H9 (cell line): ENCODE data around the gene ACP4. TPM values are rescaled to one million over a fixed set of nuclear protein-coding genes. Genes with fewer than 3 reads are reported as not detected.
A peak's percentile ranks its signal among the peaks of the same experiment; 100 is the strongest.
"Not testable (repeated sequence)": the region's sequence is repeated elsewhere in the genome, so short reads cannot be mapped to it uniquely, and the experiment has no call there.

Experiments used
- DNase-seq: peaks from one replicate; pipeline ENCODE4 v3.0.0-alpha.2; 2017
- H2AFZ ChIP-seq: one replicate; pipeline ENCODE4 v1.6.1; 2013; ENCODE audit warnings: mild to moderate bottlenecking, low read length, control low read depth, moderate library complexity
- H2AK5ac ChIP-seq: 2 replicates; pipeline ENCODE4 v1.6.1; 2013; ENCODE audit warnings: low read length, control low read depth, mixed read lengths; ENCODE audit not compliant: insufficient read length
- H2BK120ac ChIP-seq: one replicate; pipeline ENCODE4 v1.6.1; 2013; ENCODE audit warnings: low read depth, mild to moderate bottlenecking, low read length, control low read depth, inconsistent platforms; ENCODE audit not compliant: poor library complexity, severe bottlenecking
- H2BK12ac ChIP-seq: 2 replicates; pipeline ENCODE4 v1.6.1; 2013; ENCODE audit warnings: low read length, control low read depth, mixed read lengths, low read depth; ENCODE audit not compliant: insufficient read length
- H2BK15ac ChIP-seq: 2 replicates; pipeline ENCODE4 v1.6.1; 2013; ENCODE audit warnings: low read depth, low read length, control low read depth
- H2BK20ac ChIP-seq: one replicate; pipeline ENCODE4 v1.6.1; 2013; ENCODE audit warnings: low read depth, mild to moderate bottlenecking, low read length, control low read depth, inconsistent platforms; ENCODE audit not compliant: poor library complexity, severe bottlenecking
- H2BK5ac ChIP-seq: 2 replicates; pipeline ENCODE4 v1.6.1; 2013; ENCODE audit warnings: low read length, control low read depth, mixed read lengths; ENCODE audit not compliant: insufficient read length
- H3K14ac ChIP-seq: 2 replicates; pipeline ENCODE4 v1.6.1; 2013; ENCODE audit warnings: low read length, control low read depth; ENCODE audit not compliant: insufficient read depth
- H3K18ac ChIP-seq: 2 replicates; pipeline ENCODE4 v1.6.1; 2013; ENCODE audit warnings: low read depth, mild to moderate bottlenecking, mixed read lengths, low read length, control low read depth; ENCODE audit not compliant: insufficient read length
- H3K23ac ChIP-seq: 2 replicates; pipeline ENCODE4 v1.6.1; 2013; ENCODE audit warnings: low read length, control low read depth, mixed read lengths, low read depth; ENCODE audit not compliant: insufficient read length
- H3K23me2 ChIP-seq: 2 replicates; pipeline ENCODE4 v1.6.1; 2013; ENCODE audit warnings: low read depth, mild to moderate bottlenecking, mixed read lengths, low read length, control low read depth; ENCODE audit not compliant: insufficient read length, poor library complexity, severe bottlenecking
- H3K27ac ChIP-seq: 2 replicates; pipeline ENCODE4 v1.5.1; 2013; ENCODE audit warnings: low read length, control low read depth, mixed read lengths, low read depth; ENCODE audit not compliant: insufficient read length
- H3K27me3 ChIP-seq: 2 replicates; pipeline ENCODE4 v1.6.1; 2013; ENCODE audit warnings: low read length, control low read depth, inconsistent platforms; ENCODE audit not compliant: insufficient read depth
- H3K4ac ChIP-seq: 2 replicates; pipeline ENCODE4 v1.6.1; 2013; ENCODE audit warnings: low read depth, mild to moderate bottlenecking, control low read depth, inconsistent platforms, low read length, moderate library complexity
- H3K4me1 ChIP-seq: 2 replicates; pipeline ENCODE4 v1.6.1; 2013; ENCODE audit warnings: low read length, control low read depth, inconsistent platforms; ENCODE audit not compliant: insufficient read depth
- H3K4me2 ChIP-seq: 2 replicates; pipeline ENCODE4 v1.6.1; 2013; ENCODE audit warnings: low read length, control low read depth, mixed read lengths; ENCODE audit not compliant: insufficient read length, insufficient read depth
- H3K56ac ChIP-seq: 2 replicates; pipeline ENCODE4 v1.6.1; 2013; ENCODE audit warnings: low read depth, mild to moderate bottlenecking, mixed read lengths, low read length, control low read depth; ENCODE audit not compliant: insufficient read length
- H3K79me1 ChIP-seq: 2 replicates; pipeline ENCODE4 v1.6.1; 2013; ENCODE audit warnings: low read depth, mild to moderate bottlenecking, moderate library complexity, low read length, control low read depth, inconsistent platforms; ENCODE audit not compliant: insufficient read depth, poor library complexity, severe bottlenecking
- H3K79me2 ChIP-seq: 2 replicates; pipeline ENCODE4 v1.6.1; 2013; ENCODE audit warnings: low read length, control low read depth, inconsistent platforms; ENCODE audit not compliant: insufficient read depth
- H3K9ac ChIP-seq: 2 replicates; pipeline ENCODE4 v1.6.1; 2013; ENCODE audit warnings: low read length, control low read depth, mixed read lengths; ENCODE audit not compliant: insufficient read length; ENCODE audit errors: extremely low read depth
- H3K9me3 ChIP-seq: one replicate; pipeline ENCODE4 v1.6.1; 2013; ENCODE audit warnings: low read depth, low read length, inconsistent platforms; ENCODE audit not compliant: control insufficient read depth
- H3T11ph ChIP-seq: one replicate; pipeline ENCODE4 v1.6.1; 2013; ENCODE audit warnings: mild to moderate bottlenecking, low read length, control low read depth, inconsistent platforms
- H4K20me1 ChIP-seq: one replicate; pipeline ENCODE4 v1.6.1; 2013; ENCODE audit not compliant: control insufficient read depth, insufficient read length, insufficient read depth
- H4K5ac ChIP-seq: 2 replicates; pipeline ENCODE4 v1.6.1; 2013; ENCODE audit warnings: low read depth, mild to moderate bottlenecking, mixed read lengths, low read length, control low read depth; ENCODE audit not compliant: insufficient read length
- H4K8ac ChIP-seq: replicated peaks from 2 replicates; pipeline ENCODE4 v1.6.1; 2013; ENCODE audit warnings: low read length, control low read depth, mixed read lengths, low read depth; ENCODE audit not compliant: insufficient read length
- H4K91ac ChIP-seq: 2 replicates; pipeline ENCODE4 v1.6.1; 2013; ENCODE audit warnings: low read depth, mild to moderate bottlenecking, moderate library complexity, mixed read lengths, low read length, control low read depth; ENCODE audit not compliant: insufficient read length
- H3K27ac Mint-ChIP-seq, 3 experiments: 2 replicates in 2 of 3; 3 replicates in 1 of 3; pipeline ENCODE4 v1.8.0; 2020 to 2021; ENCODE audit warnings: mixed read lengths in 3 of 3, mild to moderate bottlenecking in 1 of 3, moderate library complexity in 1 of 3
- H3K27me3 Mint-ChIP-seq: 2 replicates; pipeline ENCODE4 v1.8.0; 2021; ENCODE audit warnings: low read depth, mild to moderate bottlenecking, moderate library complexity, mixed read lengths
- H3K36me3 Mint-ChIP-seq, 3 experiments: 2 replicates in 2 of 3; 3 replicates in 1 of 3; pipeline ENCODE4 v1.8.0; 2020 to 2021; ENCODE audit warnings: low read depth in 3 of 3, mixed read lengths in 3 of 3; ENCODE audit not compliant: insufficient read depth in 1 of 3
- H3K4me1 Mint-ChIP-seq, 2 experiments: 2 replicates each; pipeline ENCODE4 v1.8.0; 2020; ENCODE audit warnings: mixed read lengths in 2 of 2
- H3K4me3 Mint-ChIP-seq, 2 experiments: 2 replicates in 1 of 2; 3 replicates in 1 of 2; pipeline ENCODE4 v1.8.0; 2020 to 2021; ENCODE audit warnings: mild to moderate bottlenecking in 2 of 2, mixed read lengths in 2 of 2, moderate library complexity in 1 of 2
- H3K9me3 Mint-ChIP-seq, 2 experiments: 2 replicates in 1 of 2; 3 replicates in 1 of 2; pipeline ENCODE4 v1.8.0; 2020; ENCODE audit warnings: mild to moderate bottlenecking in 2 of 2, mixed read lengths in 2 of 2, moderate library complexity in 1 of 2
- CTCF ChIP-seq: fragments of 200-600 bp; sonication (generic); conservative IDR thresholded peaks from 3 replicates; pipeline ENCODE4 v1.8.0; 2021; ENCODE audit warnings: antibody characterized with exemption, mild to moderate bottlenecking
- WGBS: extraction: QIAGEN DNeasy Blood & Tissue Kit; methylation state at CpG from one replicate; pipeline ENCODE4 v1.1.7; 2013; ENCODE audit warnings: missing lambda C conversion rate, low lambda C conversion rate, mixed read lengths; ENCODE audit not compliant: insufficient read length; ENCODE audit errors: extremely low coverage; 5-methylcytosine and 5-hydroxymethylcytosine counted together
- total RNA-seq: library from RNA; stranded (reverse); gene quantifications from 2 replicates; pipeline ENCODE4 v1.2.1, GENCODE V29; 2021

The ACP4 gene
- total RNA-seq, 1 experiment from 2014 or later = not detected

- H3T11ph ChIP-seq = no peak overlapping the region
- Mint-ChIP-seq H3K4me3 (no peak overlapping the region), H3K27me3 (peaks cover 15% of the 10 kb centered on the region), H3K9me3 (no peaks in the 10 kb centered on the region; a peak in 1 of 5 replicates), H3K36me3 (no peaks in the 10 kb centered on the region), H3K4me1 (peaks cover 2% of the 10 kb centered on the region in 2 experiments; a peak in 2 of 4 replicates), H3K27ac (no peak overlapping the region)
- no CpG with 5 or more reads among the region's 10 CpGs for WGBS
- no peak for TF ChIP-seq CTCF
- H3K56ac ChIP-seq = no peak overlapping the region
- no peak overlapping the region for H2BK5ac ChIP-seq
- H3K4me1 ChIP-seq = no peaks in the 10 kb centered on the region
- H3K18ac ChIP-seq = no peak overlapping the region
- no peak overlapping the region for H4K91ac ChIP-seq
- H2BK20ac ChIP-seq = no peak overlapping the region
- H4K8ac ChIP-seq = no peak overlapping the region
- H4K5ac ChIP-seq = no peak overlapping the region
- no peak overlapping the region for H2AFZ ChIP-seq
- no peak overlapping the region for H3K27ac ChIP-seq
- H3K79me1 ChIP-seq = no peaks in the 10 kb centered on the region
- no peak overlapping the region for H2BK12ac ChIP-seq
- no peak overlapping the region for H2BK15ac ChIP-seq
- no peak overlapping the region for H3K4ac ChIP-seq
- no peak for DNase-seq
- no peaks in the 10 kb centered on the region for H3K23me2 ChIP-seq
- no peak overlapping the region for H3K9ac ChIP-seq
- no peaks in the 10 kb centered on the region for H4K20me1 ChIP-seq
- no peak overlapping the region for H3K23ac ChIP-seq
- H3K14ac ChIP-seq = no peak overlapping the region
- no peak overlapping the region for H2AK5ac ChIP-seq
- H3K27me3 ChIP-seq = no peaks in the 10 kb centered on the region
- no peak overlapping the region for H2BK120ac ChIP-seq
- H3K79me2 ChIP-seq = no peaks in the 10 kb centered on the region
- no peaks in the 10 kb centered on the region for H3K9me3 ChIP-seq
- H3K4me2 ChIP-seq = no peak overlapping the region
These were observed 45.0 kb upstream of the ACP4 start for GRCh38 chr19:50745221-50745620.

DNA sequence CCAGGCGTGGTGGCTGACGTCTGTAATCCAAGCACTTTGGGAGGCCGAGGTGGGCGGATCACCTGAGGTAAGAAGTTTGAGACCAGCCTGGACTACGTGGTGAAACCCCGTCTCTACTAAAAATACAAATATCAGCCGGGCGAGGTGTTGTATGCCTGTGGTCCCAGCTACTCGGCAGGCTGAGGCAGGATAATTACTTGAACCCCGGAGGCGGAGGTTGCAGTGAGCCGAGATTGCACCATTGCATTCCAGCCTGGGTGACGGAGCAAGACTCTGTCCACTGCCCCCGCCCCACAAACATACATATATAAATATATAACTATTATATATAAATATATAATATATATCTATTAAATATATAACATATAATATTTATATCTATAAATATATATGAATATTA, 43.1 kb upstream of the ACP4 start:
- not testable (repeated sequence) for H2BK15ac ChIP-seq, H2AFZ ChIP-seq, DNase-seq, H3K27me3 ChIP-seq, H3K4me1 Mint-ChIP-seq, H3K79me2 ChIP-seq, H3K23me2 ChIP-seq, H3K4ac ChIP-seq, H4K20me1 ChIP-seq, H2BK20ac ChIP-seq, H3K56ac ChIP-seq, H2BK12ac ChIP-seq, H3K14ac ChIP-seq, H3K18ac ChIP-seq, H3K4me2 ChIP-seq, H2BK5ac ChIP-seq, H3K36me3 Mint-ChIP-seq, H3K23ac ChIP-seq, H3K27ac ChIP-seq, H3K9me3 Mint-ChIP-seq, H3K27me3 Mint-ChIP-seq, H2AK5ac ChIP-seq, H3K9ac ChIP-seq, H3K4me3 Mint-ChIP-seq, H3K4me1 ChIP-seq, H3K79me1 ChIP-seq, H3T11ph ChIP-seq, H4K5ac ChIP-seq, H4K91ac ChIP-seq, H4K8ac ChIP-seq, H2BK120ac ChIP-seq, H3K9me3 ChIP-seq
- peak overlapping the region in 1 of 3 experiments; percentile 70; a peak in 1 of 7 replicates for H3K27ac Mint-ChIP-seq
- WGBS = no CpG with 5 or more reads among the region's 14 CpGs
